GM18861 (cell line): ENCODE measurements around the gene DTNA.

ENCODE experiments used
- ATAC-seq: cut with Tn5 transposase; IDR thresholded peaks from one replicate; pipeline ENCODE4 v1.9.1; 2021; ENCODE audit not compliant: unreplicated experiment

DTNA gene

DNA sequence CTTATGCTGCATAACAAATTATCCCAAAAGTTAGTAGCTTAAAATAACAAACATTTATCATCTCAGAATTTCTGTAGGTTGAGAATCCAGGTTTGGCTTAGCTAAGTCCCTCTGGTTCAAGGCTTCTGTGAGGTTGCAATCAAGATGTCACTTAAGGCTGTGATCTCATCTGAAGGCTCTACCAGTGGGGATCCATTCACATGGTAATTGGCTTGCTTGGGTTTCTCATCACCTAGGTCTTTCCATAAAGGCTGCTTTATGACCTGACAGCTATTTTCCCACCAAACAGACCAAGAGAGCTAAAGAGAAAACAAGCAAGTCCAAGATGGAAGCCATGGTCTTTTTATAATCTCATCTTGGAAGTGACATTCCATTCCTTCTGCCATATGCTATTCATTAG is 137.3 kb downstream of the DTNA start:
- no peak for ATAC-seq

GRCh38 chr18:34848156-34848555 is 138.1 kb downstream of the DTNA start:
- ATAC-seq, result no peak

DNA sequence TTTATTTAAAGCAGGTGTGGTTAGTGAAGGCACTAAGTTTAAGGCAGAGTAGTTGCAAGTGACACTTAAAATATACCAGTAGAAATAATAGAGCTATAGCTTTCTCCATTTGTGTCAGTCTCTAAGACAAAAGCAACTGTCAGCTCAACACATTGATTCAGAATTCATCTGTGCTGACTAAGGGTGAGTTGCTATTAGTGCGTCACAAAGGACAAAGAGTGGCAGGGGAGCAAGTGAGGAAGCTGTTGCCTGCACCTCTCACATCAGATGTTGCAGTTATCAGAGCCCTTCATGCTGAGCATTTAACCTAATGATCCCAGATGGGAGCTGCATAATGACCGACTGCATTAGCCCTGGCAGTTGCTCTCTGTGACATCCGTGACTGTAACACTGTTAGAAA is 138.6 kb downstream of the DTNA start:
- no peak for ATAC-seq

DNA sequence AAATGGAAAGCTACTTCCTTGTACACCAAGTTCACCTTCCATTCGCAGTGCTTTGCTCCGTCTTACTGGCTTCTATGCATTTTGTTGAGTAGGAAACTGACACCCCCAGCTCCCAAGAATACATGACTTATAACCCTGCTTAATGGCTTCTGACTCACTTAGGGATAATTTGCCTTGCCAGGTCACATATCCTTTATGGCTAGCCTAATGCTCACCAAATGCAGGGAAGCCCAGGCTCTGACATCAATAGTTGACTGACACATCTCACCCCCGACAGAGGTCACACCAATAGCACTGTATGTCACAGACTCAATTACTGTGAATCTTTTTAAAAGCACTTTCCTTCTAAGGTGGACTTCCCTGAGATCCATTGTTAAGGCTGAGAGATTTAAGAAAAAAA is 147.2 kb downstream of the DTNA start:
- no peak for ATAC-seq

DNA sequence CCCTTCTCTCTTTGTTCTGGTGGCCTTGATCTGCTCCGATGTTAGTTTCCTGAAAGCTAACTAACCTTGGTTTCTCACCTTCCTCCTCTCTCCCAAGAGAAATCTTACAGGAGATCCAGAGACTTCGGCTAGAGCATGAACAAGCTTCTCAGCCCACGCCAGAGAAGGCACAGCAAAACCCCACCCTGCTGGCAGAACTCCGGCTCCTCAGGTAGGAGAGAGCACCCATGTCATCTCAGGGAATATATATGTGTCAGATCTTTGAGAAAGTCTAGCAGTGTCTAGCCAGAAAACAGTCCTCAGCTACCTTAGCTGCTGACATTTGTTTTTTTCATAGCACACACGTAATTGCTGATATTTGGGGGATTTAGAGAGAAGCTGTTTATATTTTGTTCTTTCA is 148.1 kb downstream of the DTNA start:
- ATAC-seq, result no peak

- ATAC-seq, result no peak
These were observed 149.4 kb downstream of the DTNA start for GRCh38 chr18:34859496-34859895.

- no peak for ATAC-seq
These were observed 152.5 kb downstream of the DTNA start for GRCh38 chr18:34862561-34862960.

DNA sequence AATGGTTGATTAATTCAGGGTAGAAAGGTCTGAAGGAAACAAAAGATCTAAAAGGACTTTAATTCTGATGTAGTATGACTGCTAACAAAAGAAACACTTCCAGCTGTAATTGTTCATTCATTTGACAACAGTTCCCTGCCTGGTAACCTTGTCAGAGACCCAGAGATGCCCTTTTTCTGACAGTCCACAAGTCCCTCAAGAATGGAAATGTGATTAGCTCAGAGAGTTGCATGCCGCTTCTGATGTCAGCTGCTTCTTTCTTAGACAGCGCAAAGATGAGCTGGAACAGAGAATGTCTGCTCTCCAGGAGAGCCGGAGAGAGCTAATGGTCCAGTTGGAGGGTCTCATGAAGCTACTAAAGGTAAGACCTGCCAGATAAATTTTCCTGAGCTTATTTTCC is 153.6 kb downstream of the DTNA start:
- no peak for ATAC-seq

DNA sequence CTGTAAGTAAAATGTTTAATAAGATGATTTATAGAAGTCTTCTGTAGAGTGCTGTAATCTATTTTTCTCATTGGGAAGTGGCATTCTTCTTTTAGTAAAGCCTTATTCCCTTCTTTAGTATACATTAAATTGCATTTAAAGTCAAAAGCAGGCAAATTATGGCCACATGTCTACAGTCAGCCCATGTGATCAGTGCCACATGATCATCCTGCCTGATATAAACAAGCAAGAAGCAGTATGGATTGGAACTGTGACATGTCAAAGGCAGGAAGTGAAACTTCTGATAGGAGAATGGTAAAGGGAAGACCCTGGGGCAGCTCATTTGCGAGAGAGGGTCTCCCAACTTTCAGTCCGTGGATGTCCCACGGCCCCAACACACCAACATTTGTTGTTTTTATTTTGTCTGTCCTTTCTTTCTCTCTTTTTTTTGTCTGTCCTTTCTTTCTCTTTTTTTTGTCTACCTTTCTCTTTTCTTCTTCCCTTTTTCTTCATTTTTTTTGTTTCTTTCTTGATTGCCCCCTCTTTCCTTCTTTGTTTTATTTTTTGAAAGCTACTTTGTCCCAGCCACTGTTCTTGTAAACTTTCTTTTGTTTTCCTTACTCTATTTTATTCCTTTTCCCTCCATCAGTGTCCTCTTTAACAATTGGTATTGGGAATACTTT is 154.9 kb downstream of the DTNA start:
- ATAC-seq, result no peak

DNA sequence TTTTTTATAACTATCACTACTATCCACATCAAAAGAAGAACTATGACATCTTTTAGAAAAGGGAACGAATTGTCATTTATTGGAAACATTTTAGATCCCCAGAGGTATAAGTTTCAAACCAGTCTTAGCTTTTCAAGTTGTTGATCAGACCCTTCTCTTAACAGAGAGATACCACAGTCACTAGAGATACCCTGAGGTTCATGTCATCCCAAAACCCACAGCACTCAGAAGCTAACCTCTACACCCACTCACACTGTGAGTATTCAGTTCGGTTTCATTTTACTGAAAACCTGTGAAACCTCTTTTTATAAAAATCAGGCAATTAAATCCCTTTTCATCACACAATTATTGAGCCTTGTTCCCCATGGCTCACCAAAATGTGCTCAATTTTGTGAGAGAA is 156.2 kb downstream of the DTNA start:
- ATAC-seq, result no peak

DNA sequence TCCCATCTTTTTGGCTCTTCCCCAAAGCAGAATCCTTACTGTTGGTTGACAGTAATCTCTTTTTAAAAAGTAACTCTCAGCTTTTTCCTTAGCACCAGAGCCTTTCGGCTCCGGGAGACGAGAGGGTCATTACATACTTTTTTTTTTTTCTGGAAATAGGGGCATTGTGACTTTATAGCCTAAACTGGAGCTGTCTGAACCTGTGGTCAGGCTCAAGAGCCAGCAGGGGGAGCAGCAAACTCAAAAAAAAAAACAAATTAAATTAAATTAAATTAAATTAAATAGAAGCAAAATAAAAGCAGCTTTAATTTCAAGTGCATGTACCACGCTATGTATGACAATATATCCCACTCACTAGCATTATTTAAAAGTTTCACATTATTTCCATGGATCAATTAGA is 156.6 kb downstream of the DTNA start:
- ATAC-seq, result no peak

- no peak for ATAC-seq
These were observed 157.4 kb downstream of the DTNA start for GRCh38 chr18:34867520-34867919.

DNA sequence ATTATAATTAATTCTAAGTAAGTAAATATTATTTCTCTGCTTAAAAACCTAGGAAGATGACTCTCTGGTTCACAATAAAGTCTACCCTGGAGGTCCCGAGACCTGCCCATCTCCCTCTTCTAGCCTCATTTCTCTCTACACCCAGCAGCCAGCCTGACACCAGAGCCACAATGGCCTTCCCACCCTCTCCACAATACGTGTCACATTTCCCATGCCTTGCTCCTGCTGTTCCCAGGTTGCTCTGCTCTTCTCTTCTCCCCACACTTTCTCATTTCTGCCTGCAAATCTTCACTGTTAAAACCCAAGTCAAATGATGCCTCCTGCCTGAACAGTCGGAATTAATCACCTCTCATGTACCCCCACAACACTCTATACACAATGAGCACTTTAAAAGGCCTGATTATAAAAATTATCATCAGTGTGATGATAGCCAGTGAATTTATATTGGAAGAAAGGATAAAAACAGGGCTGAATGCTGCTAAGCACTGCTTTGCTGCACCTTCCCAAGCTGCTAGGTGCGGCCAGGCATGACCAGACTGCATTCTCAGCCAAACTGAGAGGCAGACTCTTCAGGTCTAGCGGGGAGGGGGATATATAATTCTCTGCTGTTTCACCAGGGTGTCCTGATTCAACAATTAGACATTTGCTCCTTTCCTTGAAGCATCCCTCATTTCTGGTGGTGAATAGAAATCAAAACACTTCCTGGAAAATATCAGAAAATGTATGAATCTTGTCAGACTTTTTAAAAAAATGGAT is 160.6 kb downstream of the DTNA start:
- no peak for ATAC-seq

DNA sequence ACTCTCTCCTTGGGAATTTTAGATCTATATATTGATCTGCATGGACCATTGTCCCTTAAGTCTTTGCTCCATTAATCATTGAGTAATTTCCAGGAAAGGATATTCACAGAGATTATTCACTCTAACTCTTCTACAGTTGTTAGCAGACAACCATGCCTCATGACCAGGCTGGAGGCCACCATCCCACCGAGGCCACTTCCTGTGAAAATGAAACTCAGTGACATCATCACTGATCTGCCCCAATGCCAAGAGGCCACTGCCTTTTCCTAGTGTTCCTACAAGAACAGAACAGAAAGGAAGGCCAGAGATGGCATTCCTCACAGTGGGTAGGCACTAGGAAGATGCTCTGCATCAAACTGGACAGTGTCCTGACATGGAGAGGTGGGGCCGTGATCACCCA is 161.3 kb downstream of the DTNA start:
- no peak for ATAC-seq

GRCh38 chr18:34872066-34872465 is 162.0 kb downstream of the DTNA start:
- no peak for ATAC-seq

DNA sequence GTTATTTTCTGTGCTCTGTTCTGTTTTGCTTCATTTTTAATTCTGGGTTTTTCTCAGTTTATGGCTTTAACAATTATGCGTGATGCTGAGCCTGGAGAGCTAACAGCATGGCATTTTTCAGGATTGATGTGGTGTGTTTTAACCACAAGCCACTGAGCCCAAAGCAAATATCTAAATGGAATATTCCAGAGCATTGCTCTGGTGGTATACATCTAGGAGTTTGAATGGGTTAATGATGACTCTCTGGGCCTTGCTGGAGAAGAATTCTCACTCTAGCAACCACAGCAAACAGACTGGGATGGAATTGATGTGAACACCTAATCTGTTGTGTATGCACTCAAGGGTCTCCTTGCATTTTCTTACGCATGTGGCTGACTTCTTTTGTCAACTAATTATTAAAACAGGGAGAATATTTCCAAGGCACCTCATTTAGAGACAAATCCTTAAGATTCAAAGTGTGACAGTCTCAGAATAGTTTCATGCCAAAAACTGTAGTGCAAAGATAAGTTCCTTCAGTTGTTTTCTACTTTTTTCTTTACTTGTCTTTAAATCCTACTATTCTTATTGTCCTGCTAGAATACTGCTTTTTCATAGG is 164.0 kb downstream of the DTNA start:
- ATAC-seq, result no peak

GRCh38 chr18:34875150-34875549 is 165.1 kb downstream of the DTNA start:
- ATAC-seq, result no peak

GRCh38 chr18:34880403-34880802 is 170.3 kb downstream of the DTNA start:
- no peak for ATAC-seq

DNA sequence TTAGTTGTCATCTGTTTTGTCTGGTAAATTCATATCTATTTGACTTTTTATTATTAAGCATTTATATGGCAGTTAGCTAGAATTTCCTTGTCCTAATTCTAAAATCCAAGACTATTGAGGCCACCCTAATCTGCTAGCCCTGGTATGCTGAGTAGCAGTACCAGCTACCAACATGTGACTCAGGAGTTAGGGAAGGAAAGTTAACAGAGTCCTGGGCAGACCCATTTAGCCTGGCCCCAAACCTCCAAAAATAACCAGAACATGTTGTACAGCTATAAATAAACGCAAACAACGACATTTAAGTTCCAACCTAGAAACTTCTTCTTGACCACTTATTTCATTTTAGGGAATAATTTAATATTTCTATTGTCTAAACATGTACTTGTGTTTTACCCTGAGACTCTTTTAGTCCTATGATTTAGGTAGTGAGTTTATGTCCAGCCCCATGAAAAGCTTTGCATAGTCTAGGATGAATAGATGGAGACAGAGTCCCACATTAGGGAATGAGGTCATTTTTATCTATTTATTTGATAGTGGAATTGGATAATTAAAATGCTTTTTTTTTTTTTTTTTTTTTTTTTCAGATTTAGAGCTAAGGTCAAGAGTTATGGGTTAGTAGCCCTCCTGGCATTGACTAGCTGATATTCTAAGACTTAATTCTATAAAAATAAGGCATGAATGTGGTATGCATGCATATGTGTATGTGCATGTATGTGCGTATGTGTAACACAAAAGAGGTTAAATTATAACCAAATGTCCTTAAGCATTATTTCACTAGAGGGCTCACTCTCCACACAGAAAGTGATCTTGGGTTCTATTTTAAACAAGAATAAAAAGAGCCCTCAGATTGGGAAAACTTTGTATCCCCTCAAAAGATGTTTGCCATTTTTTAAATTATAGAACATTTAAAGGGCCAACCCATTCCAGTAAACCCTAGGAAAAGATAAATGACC is 171.1 kb downstream of the DTNA start:
- no peak for ATAC-seq

- no peak for ATAC-seq
These were observed 174.3 kb downstream of the DTNA start for GRCh38 chr18:34884436-34884835.

GRCh38 chr18:34886177-34886576 is 176.1 kb downstream of the DTNA start:
- no peak for ATAC-seq
